ENCODE measurements around the gene TAX1BP1.

The TAX1BP1 gene

DNA sequence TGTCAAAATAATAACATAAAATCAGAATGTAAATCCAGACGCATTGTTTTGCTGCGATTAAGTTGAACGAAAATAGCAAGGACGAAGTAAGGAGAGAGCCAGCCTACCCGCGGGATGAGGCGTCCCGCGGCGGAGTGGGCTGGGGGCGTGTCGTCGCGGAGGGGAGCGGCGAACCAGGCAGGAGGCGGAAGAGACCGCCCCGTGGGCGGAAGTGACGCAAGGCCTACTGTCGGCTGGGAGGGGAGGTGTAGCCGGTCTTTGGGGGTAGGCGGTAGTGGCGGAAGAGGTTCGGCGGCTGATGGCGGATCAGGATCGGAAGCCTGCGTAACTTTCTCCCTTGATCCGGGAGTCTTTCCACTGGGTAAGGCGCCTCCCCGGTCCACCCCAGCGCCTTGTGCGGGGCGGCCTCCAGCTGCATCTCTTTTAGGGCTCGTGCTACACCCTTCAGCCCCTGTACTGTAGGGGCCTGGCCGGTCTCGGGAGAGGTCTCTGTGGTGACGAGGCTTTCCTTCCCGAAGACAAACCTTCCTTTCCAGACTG, at the start of gene TAX1BP1:
TAX1BP1 (plus strand) TSS at position 254 of the 540 bp plus-strand sequence. CDS start 8,363 bp downstream, outside the sequence.
- peak; percentile 89 to 93 for DNase-seq (ENCODE audit: extremely low read depth in 1 of 2, low read depth in 1 of 2)

DNA sequence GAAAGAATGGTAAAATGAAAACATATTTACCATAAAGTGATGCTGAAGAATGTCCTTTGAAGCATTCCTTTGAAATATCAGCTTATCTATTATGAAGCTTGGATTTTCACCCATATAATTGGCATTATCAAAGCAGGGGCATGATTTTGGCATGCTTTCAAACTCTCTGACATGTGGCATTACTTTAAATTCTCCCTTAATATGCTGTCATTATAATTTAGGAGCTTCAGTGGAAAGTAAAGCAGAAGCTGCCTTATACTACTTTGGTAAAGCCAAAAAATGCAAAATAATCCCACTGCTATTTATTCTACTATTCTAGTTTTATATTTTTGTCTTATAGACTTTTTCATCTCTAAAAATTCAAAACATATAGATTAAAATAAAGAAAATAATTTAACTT, 49.3 kb upstream of the TAX1BP1 start:
- no peak for DNase-seq (ENCODE audit: extremely low read depth in 1 of 2, low read depth in 1 of 2)

GRCh38 chr7:27693794-27694193, 46.2 kb upstream of the TAX1BP1 start:
- no peak for DNase-seq (ENCODE audit: extremely low read depth in 1 of 2, low read depth in 1 of 2)

GRCh38 chr7:27695096-27695495, 44.9 kb upstream of the TAX1BP1 start:
- no peak for DNase-seq (ENCODE audit: extremely low read depth in 1 of 2, low read depth in 1 of 2)

- no peak for DNase-seq (ENCODE audit: extremely low read depth in 1 of 2, low read depth in 1 of 2)
Observed at GRCh38 chr7:27697861-27698430, 42.0 kb upstream of the TAX1BP1 start.

DNA sequence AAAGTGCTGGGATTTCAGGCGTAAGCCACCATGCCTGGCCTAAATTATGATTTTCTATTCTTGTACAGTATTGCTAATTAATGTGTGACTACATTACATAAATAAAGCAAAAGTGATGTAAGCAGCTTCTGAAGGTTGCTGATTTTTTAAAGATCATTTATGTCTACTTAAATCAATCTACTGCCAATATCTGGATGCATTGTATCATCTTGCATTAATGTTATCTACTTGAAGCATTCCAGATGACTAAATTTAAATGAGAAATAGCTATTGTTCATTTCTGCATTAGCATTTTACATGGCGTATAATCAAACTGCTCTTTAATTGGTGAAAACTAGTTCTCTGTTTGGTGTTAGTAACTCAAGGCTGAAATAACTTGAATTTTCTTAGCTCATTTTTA, 40.2 kb upstream of the TAX1BP1 start:
- no peak for DNase-seq (ENCODE audit: extremely low read depth in 1 of 2, low read depth in 1 of 2)

GRCh38 chr7:27700501-27700900, 39.5 kb upstream of the TAX1BP1 start:
- no peak for DNase-seq (ENCODE audit: extremely low read depth in 1 of 2, low read depth in 1 of 2)

GRCh38 chr7:27703181-27703580, 36.8 kb upstream of the TAX1BP1 start:
- no peak for DNase-seq (ENCODE audit: extremely low read depth in 1 of 2, low read depth in 1 of 2)

- DNase-seq (ENCODE audit: extremely low read depth in 1 of 2, low read depth in 1 of 2) = no peak
Observed at GRCh38 chr7:27704422-27705199, 35.4 kb upstream of the TAX1BP1 start.

- DNase-seq (ENCODE audit: extremely low read depth in 1 of 2, low read depth in 1 of 2) = no peak
Observed at GRCh38 chr7:27705200-27705594, 34.8 kb upstream of the TAX1BP1 start.

GRCh38 chr7:27708485-27708884, 31.5 kb upstream of the TAX1BP1 start:
- DNase-seq (ENCODE audit: extremely low read depth in 1 of 2, low read depth in 1 of 2) = no peak

- no peak for DNase-seq (ENCODE audit: extremely low read depth in 1 of 2, low read depth in 1 of 2)
Observed at GRCh38 chr7:27709137-27710075, 30.6 kb upstream of the TAX1BP1 start.

DNA sequence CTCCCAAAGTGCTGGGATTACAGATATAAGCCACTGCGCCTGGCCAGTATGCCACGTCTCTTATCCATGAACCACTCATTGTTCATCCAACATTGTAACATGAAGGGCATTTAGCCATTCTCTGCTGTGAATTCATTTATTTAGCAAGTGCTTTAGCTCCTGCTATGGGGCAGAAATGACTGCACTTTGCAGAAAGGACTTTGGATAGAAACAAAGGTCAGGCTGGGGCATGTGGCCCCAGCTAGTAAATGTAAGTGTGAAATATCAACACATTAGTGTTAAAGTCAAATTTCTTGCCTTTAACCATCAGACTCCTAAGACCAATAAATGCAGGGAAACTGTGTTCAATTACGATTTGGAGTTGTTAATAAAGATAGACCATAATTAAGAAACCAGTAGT, 27.7 kb upstream of the TAX1BP1 start:
- no peak for DNase-seq (ENCODE audit: extremely low read depth in 1 of 2, low read depth in 1 of 2)

DNA sequence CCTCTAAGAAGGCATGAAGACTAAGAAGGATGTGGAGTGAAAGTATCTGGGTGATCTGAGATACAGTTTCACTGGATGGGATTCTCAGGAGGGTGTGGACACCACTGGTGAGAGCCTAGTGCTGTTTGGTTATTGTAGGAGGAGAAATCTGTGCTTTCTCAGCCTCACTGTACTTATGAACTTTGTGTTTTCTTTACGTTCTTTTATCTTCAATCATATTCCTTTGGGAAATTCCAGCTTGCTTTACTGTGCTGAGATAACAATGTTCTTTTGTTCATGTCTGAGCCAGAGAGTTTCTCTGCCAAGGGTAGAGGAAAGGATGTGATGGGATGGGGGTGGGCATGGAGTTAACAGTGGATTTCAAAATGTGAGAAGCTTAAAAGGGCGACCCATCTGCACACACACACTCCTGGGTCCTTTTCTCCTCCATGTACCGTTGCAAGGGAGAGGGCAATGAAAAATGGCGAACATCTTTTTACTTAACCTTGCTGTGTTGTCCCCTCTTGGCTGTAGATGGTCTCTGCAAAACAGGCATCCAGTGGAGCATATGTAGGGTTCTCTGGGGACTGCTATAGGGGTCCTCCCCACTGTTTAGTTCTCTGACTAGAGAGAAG, 25.0 kb upstream of the TAX1BP1 start:
- no peak for DNase-seq (ENCODE audit: extremely low read depth in 1 of 2, low read depth in 1 of 2)

GRCh38 chr7:27723085-27723484, 16.9 kb upstream of the TAX1BP1 start:
- no peak for DNase-seq (ENCODE audit: extremely low read depth in 1 of 2, low read depth in 1 of 2)

- DNase-seq (ENCODE audit: extremely low read depth in 1 of 2, low read depth in 1 of 2) = no peak
Observed at GRCh38 chr7:27727058-27727457, 12.9 kb upstream of the TAX1BP1 start.

GRCh38 chr7:27730112-27730511, 9.8 kb upstream of the TAX1BP1 start:
- DNase-seq (ENCODE audit: extremely low read depth in 1 of 2, low read depth in 1 of 2) = no peak

GRCh38 chr7:27734583-27734982, 5.4 kb upstream of the TAX1BP1 start:
- DNase-seq (ENCODE audit: extremely low read depth in 1 of 2, low read depth in 1 of 2) = no peak

DNA sequence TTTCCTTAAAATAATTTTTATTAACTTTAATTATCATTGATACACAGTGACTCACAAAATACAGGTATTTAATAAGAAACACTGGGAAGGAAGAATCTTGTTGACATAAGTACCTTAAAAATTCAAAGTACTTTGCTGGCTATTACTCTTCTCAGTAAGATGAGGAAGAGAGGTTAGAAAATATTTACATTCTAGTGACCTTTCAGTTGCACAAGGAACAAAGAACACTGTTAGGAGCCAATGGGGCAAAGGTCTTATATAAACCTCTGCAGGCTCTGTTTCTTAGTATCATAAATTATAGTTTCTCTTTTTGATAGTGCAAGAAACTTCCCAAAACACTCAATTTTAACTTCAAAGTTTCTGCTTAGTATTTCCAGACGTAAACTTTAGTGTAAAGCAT, 4.8 kb upstream of the TAX1BP1 start:
- DNase-seq (ENCODE audit: extremely low read depth in 1 of 2, low read depth in 1 of 2) = no peak

DNA sequence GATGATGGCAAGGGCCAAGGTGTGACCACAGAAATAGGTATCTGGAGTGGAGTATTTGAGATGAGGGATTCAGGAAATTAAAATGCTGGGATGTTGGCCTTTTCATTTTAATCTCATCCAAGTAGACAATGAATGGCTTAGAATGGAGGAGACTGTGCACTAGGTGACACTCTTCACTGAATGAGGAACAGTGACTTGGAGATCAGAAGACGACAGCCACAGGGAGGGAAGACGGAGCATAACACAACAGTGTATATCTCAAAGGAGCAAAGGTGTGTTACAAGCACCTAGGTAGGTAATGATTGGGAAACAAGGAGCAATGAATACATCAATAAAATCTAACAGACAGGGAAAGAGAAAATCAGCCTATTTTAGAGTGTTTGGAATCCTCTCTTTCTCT, 4.1 kb upstream of the TAX1BP1 start:
- no peak for DNase-seq (ENCODE audit: extremely low read depth in 1 of 2, low read depth in 1 of 2)

- no peak for DNase-seq (ENCODE audit: extremely low read depth in 1 of 2, low read depth in 1 of 2)
Observed at GRCh38 chr7:27737178-27737577, 2.8 kb upstream of the TAX1BP1 start.
